NCI-H774 (cell line): ENCODE data around the gene TYSND1.
"Not testable (repeated sequence)": the region's sequence is repeated elsewhere in the genome, so short reads cannot be mapped to it uniquely, and the experiment has no call there.

ENCODE experiments used
- DNase-seq: peaks from one replicate; lab custom pipeline; 2025; lab: John Stamatoyannopoulos, UW

The TYSND1 gene

GRCh38 chr10:70132098-70133029 lies 14.1 kb downstream of the TYSND1 start, which contains the start of gene AIFM2:
Gene AIFM2, minus strand, starts transcription at chr10:70132825. Its CDS starts 8,741 bp downstream, at chr10:70124084.
- peak; percentile 76 for DNase-seq

GRCh38 chr10:70131560-70131937 lies 15.0 kb downstream of the TYSND1 start:
- DNase-seq, result no peak

- DNase-seq, result no peak
Measured at GRCh38 chr10:70130878-70131559, 15.5 kb downstream of the TYSND1 start.

- DNase-seq, result no peak
Measured at GRCh38 chr10:70126700-70127395, 19.7 kb downstream of the TYSND1 start.

GRCh38 chr10:70125918-70126552 lies 20.5 kb downstream of the TYSND1 start:
- no peak for DNase-seq

GRCh38 chr10:70124918-70125317 lies 21.6 kb downstream of the TYSND1 start:
- no peak for DNase-seq

- no peak for DNase-seq
Measured at GRCh38 chr10:70124415-70124814, 22.1 kb downstream of the TYSND1 start.

- DNase-seq, result no peak
Measured at GRCh38 chr10:70123817-70124216, 22.7 kb downstream of the TYSND1 start.

- not testable (repeated sequence) for DNase-seq
Measured at GRCh38 chr10:70123166-70123565, 23.3 kb downstream of the TYSND1 start.

GRCh38 chr10:70122742-70123141 lies 23.8 kb downstream of the TYSND1 start:
- DNase-seq, result no peak

GRCh38 chr10:70121281-70121949 lies 25.1 kb downstream of the TYSND1 start:
- DNase-seq, result no peak

- DNase-seq, result no peak
Measured at GRCh38 chr10:70120417-70120816, 26.1 kb downstream of the TYSND1 start.

GRCh38 chr10:70119623-70120022 lies 26.9 kb downstream of the TYSND1 start:
- no peak for DNase-seq

- DNase-seq, result no peak
Measured at GRCh38 chr10:70119197-70119596, 27.3 kb downstream of the TYSND1 start.

GRCh38 chr10:70118196-70118595 lies 28.3 kb downstream of the TYSND1 start:
- no peak for DNase-seq

GRCh38 chr10:70117646-70118045 lies 28.9 kb downstream of the TYSND1 start:
- no peak for DNase-seq

- DNase-seq, result peak; percentile 6
Measured at GRCh38 chr10:70115948-70116682, 30.4 kb downstream of the TYSND1 start.

- no peak for DNase-seq
Measured at GRCh38 chr10:70114902-70115301, 31.6 kb downstream of the TYSND1 start.

GRCh38 chr10:70112071-70112470 lies 34.4 kb downstream of the TYSND1 start:
- DNase-seq, result no peak

GRCh38 chr10:70111496-70111895 lies 35.0 kb downstream of the TYSND1 start:
- no peak for DNase-seq
